ENCODE measurements around the gene ALK.

GRCh38 chr2:29492701-29493100 lies 428.7 kb downstream of the ALK start:
- no peak for TF ChIP-seq CTCF (conservative IDR thresholded peaks at IDR 0.05)
- TF ChIP-seq ZFX (IDR thresholded peaks at IDR 0.05), result no peak
